Stimulated activated CD4-positive, alpha-beta T cell treated with anti-CD3 and anti-CD28 coated beads, Interleukin-12 subunit alpha, Interleukin-12 subunit beta, amount 100 ng/mL, for 24 hours (primary cell): ENCODE data around the gene TUBGCP3.
"Not testable (repeated sequence)": the region's sequence is repeated elsewhere in the genome, so short reads cannot be mapped to it uniquely, and the experiment has no call there.

Experiments used
- DNase-seq, 2 experiments: peaks; one replicate each; pipeline ENCODE4 v3.0.0-alpha.2; 2020; ENCODE audit warnings: low read depth in 2 of 2

The TUBGCP3 gene

GRCh38 chr13:112529216-112529615 is 58.7 kb downstream of the TUBGCP3 start:
- no peak for DNase-seq

DNA sequence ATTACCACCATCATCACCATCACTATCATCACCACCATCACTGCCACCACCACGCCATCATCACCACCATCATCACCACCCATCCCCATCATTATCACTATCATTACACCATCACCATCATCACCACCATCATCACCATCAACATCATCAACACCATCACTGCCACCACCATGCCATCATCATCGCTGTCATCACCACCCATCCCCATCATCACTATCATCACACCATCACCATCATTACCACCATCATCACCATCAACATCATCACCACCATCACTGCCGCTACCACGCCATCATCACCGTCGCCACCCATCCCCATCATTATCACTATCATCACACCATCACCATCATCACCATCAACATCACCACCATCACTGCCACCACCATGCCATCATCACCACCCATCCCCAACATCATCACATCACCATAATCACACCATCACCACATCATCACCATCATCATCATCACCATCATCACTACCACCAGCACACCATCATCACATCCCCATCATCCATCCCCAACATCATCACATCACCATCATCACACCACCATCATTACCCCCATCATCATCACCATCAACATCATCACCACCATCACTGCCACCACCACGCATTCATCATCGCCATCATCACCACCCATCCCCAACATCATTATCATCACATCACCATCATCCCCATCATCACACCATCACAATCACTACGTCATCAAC is 61.7 kb downstream of the TUBGCP3 start:
- no peak for DNase-seq

DNA sequence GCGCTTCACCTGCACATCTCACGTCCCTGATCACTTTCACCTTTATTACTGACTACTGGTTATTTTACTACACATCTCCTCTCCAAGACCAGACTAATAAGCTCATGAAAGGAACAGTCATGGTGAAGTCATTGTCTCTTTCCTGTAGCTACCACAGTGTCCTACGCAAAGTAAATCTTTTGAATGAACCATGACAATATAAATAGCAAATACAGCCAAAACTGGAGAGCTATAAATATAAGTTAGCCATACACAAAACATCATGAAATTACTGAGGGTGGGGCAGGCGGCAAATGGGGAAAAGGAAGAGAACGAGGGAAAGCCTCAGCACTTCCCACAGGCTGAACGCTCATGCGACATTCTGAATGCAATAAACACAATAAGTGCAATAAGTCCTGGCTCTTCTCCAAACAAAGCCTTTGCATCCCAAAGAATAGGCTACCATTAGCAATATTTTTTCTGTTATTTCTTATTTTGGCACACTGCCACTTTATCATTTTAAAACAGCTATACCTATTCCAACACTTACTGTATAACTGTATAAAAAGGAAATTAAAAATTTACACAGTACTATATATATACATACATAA is 62.5 kb downstream of the TUBGCP3 start:
- DNase-seq, result no peak

DNA sequence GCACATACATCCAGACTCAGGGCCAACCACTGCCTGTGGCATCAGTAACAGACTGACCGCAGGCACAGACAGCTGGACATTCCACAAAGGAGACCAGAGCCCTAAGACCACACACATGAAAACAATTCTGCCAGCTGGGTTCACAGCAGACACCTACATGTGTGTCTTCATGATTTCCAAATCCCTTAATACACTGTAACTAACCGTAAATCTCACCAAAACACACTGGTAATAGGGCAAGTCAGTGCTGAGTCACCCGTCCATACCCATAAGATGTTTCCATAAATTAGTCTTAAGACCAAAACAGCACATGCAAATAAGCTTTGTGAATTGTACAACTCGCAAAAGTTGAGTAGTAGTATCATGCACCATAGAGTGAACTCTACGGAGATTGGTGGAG is 65.4 kb downstream of the TUBGCP3 start:
- DNase-seq, result no peak

DNA sequence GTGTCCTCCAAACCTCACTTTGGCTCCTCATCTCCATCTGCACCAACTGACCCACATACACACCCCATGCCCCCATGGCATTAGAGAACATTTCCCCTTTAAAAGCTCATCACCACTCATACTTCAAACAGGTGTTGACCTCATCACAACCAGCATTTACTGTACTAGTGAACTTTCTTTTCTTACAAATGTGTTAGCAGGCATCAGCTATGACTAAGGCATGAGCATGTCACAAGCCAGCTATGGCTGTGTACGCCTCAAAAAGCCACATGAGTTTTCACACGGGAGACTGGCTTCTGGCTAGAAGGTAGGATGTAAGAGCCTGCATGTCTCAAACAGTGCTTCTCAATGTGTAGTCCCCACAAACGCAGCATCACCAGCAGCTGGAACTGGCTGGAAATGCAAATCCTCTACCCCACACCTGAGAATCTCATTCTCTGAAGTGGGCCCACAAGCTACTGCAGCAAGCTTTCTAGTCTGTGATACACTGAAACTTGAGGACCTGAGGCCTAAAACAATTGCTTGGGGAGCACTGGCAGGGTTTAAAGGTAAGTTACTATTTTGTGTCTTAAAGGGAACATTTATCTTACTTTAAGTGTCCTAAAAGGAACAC is 66.8 kb downstream of the TUBGCP3 start:
- DNase-seq, result no peak

- no peak for DNase-seq
Observed at GRCh38 chr13:112519517-112520060, 68.4 kb downstream of the TUBGCP3 start.

GRCh38 chr13:112516218-112516617 is 71.7 kb downstream of the TUBGCP3 start:
- DNase-seq, result no peak

DNA sequence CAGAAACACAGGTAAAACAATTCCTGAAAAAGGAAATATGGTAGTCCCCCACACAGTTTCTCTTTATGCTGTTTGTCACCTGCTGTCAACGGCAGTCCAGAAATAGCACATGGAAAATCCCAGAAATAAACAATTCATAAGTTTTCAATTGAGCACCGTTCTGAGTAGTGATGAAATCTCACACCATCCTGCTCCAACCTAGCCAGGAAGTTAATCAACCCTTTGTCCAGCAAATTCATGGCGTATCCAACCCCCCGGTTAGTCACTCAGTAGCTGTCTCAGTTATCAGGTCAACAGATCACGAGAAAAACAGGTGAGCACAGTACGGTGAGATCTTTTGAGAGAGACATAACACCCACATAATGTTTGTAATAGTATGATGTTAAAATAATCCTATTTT is 74.2 kb downstream of the TUBGCP3 start:
- DNase-seq, result no peak

DNA sequence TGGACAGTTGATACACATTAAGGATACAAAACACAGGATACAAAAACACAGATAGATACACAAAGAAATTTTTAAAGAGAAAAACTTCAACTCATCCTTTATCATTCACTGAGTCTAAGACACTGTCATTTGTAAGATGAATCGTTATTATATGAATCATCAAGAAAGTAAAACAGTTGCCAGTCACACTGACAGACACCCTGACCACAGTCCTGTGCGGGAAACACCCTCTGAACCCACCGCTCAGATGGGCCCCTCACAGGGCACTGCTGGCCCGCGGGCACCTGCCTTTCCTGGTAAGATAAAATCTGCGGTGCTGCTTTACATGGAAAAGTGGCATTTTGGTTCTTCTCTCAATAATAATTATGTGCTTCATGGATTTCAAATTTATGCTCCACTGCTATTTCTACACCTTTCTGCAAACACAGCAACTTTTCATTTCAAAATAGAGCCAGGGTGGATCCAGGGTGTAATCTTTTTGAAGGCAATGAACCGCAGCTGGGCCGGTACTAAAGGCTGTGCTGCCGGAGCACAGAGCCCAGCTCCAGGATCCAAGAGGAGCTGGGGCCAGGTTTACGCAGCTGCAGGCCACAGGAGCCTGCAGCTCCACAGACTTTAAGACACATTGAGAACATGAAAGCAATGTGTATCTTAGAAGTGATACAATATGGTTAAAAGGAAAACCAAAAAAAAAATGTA is 76.8 kb downstream of the TUBGCP3 start:
- DNase-seq, result no peak

DNA sequence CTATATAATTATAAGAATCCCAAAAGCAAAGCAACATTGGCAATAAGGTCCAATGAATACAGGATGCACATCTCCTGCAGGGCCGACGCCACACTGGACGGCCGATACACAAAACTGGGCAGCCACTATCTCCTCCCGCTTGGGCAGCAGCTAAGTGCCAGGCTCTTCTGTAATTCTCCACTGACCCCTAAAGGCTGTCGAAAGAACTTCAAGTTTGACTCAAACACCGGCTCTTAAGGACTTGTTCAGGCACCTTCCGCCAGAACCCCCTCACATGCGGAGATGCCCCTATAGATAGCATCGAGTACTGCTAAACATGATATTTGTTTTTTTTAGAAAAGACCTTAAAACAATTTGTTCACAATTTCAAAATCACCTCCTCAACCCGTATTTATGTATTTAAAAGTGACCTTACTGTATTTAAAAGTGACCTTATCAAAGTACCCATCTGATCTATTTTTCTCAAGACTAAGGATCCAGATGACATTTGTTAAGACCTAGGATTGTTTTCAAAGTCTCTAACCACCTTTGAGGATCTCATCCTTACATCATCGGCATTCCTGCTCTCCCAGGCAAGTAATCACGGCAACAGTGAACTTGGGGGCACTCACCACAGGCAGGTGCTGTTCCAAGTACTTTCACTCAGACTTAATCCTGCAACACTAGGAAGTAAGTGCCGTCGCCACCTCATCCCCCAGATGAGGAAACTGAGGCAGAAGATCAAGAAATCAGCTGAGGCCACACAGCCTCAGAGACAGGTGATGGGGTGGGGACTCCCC is 77.8 kb downstream of the TUBGCP3 start:
- DNase-seq, result no peak

- no peak for DNase-seq
Observed at GRCh38 chr13:112509190-112509589, 78.8 kb downstream of the TUBGCP3 start.

DNA sequence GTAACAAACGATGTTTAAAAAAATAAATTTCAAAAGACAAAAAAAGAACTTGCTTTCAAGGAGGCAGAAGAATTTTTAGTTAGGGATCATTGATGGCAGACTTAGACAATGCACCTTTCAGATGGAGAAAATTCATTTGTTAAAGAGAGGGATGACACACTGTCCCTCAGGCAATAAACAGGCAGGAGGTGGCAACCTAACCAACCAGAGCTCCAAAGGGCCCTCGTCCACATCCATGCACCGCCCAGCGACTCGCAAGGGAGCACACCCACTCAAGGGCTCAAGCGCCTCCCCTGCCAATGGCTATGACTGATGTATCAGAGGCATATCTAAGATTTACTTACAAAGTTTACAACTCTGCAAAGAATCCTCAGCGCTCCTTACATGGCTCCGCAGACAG is 81.9 kb downstream of the TUBGCP3 start:
- DNase-seq, result no peak

DNA sequence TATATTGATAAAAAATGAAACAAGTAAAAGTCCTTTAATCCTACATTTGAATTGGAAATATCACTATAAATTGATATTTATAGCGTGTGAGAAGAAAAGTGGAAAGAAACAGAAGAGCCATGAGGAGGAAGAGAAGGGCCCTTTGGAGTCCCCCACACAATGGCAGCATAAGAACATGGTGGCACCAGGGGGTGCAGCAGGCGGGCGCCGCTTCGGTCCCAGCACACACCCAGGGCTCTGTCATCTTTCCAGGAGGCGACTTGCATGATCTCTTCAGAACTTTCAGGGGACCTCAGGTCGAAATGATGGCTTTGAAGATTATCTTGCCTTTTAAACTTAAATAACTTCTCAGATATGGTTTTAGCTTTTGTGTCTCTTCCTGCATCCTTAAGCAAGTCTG is 91.8 kb downstream of the TUBGCP3 start:
- DNase-seq, result no peak

GRCh38 chr13:112495465-112495864 is 92.5 kb downstream of the TUBGCP3 start:
- DNase-seq, result no peak

DNA sequence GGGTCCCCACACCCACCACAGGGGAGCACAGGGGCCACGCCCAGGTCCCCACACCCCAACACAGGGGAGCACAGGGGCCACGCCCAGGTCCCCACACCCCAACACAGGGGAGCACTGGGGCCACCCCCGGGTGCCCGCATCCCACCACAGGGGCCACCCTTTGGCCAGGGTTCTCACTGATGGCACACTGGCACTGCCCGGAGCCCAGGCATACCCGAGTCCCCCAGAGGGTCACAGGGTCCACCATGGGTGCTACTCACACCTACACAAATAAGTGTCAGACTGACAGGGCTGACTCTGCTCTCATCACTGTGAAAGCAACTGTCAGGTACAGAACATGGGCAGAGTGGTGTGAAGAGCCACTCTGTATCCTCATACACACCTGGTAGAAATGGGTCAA is 98.8 kb downstream of the TUBGCP3 start:
- no peak for DNase-seq

DNA sequence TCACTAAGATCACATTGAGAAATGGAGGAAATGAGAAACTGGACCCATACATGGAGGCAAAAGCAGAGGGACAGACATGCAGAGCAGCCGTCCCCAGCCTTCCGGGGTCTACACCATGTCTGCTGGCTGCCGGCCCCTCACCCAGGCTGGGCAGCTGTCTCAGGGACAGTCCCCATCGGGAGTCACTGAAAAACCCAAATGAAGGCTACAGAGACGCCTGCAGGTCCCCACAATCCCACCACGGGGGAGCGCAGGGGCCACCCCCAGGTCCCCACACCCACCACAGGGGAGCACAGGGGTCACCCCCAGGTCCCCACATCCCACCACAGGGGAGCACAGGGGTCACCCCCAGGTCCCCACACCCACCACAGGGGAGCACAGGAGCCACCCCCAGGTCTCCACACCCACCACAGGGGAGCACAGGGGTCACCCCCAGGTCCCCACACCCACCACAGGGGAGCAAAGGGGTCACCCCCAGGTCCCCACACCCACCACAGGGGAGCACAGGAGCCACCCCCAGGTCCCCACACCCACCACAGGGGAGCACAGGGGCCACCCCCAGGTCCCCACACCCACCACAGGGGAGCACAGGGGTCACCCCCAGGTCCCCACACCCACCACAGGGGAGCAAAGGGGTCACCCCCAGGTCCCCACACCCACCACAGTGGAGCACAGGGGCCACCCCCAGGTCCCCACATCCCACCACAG is 99.5 kb downstream of the TUBGCP3 start:
- DNase-seq, result not testable (repeated sequence)

GRCh38 chr13:112487127-112487517 is 100.8 kb downstream of the TUBGCP3 start:
- no peak for DNase-seq

DNA sequence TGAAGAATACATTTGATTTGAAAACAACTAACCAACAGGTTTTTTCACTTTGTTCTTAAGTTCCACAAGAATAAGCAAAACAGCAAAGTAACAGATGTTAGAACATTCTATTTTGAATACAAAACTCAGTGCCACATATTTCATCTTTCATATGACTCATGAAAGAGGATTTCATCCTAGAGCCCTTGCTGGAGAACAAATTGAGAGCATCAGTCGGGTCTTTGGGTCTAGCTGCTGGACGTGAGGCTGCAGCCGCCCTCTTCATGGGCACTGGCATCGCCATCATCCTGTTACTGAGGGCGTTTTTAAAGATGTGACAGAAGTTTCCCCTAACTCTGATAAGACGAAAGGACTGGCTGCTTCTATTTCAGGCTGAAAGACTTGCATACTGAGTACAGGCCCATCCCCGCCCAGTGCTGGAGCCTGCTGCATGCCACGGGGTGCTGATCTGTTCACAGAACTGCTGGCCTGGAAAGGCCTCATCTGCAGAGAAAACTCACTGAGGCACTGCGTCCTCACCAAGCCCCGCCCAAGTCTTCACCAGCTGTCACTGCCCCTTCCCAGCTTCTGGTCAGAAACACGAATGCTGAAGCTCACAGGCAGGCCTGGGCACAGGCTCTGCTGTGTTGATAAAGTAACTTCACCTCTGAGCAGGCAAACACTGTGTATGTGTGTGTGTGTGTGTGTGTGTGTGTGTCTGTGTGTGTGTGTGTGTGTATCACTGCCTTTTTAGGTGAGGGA is 101.4 kb downstream of the TUBGCP3 start:
- DNase-seq, result no peak

DNA sequence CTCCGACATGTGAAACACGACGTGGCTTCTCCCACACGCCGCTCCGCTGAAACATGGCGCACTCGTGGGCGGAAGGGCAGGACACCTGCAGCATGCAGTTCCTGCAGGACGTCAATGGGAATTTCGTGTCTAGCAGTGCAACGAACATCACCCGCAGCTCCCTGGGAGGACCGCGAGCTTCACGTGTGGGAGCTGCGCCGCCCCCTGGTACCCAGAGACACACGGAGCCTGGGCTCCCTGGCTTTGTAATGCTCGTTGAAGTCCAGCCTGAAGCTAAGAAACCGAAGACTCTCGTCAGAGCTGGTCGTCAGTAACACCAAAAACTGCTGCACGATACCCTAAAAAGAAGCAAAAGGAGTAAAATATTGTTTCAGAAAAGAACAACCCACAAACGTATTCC is 102.1 kb downstream of the TUBGCP3 start:
- DNase-seq, result not testable (repeated sequence)

DNA sequence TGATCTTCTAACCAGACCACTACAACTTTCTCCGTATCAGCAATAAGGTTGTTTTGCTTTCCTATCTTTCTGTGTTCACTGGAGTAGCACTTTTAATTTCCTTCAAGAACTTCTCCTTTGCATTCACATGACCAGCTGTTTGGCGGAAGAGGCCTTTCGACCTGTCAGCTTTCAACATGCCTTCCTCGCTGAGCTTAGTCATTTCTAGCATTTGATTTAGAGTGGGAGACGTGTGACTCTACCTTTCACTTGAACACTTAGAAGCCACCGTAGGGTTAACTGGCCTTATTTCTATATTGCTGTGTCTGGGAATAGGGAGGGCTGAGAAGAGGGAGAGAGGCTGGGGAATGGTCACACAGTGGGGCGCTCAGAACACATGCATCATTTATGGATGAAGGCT is 104.7 kb downstream of the TUBGCP3 start:
- DNase-seq, result no peak
